GM21717 (cell line): Measurements from ENCODE around the gene NHLRC4.

ENCODE experiments used
- ATAC-seq: cut with Tn5 transposase; IDR thresholded peaks from one replicate; pipeline ENCODE4 v1.9.1; 2021; ENCODE audit warnings: mild to moderate bottlenecking, moderate library complexity; ENCODE audit not compliant: unreplicated experiment

The NHLRC4 gene

DNA sequence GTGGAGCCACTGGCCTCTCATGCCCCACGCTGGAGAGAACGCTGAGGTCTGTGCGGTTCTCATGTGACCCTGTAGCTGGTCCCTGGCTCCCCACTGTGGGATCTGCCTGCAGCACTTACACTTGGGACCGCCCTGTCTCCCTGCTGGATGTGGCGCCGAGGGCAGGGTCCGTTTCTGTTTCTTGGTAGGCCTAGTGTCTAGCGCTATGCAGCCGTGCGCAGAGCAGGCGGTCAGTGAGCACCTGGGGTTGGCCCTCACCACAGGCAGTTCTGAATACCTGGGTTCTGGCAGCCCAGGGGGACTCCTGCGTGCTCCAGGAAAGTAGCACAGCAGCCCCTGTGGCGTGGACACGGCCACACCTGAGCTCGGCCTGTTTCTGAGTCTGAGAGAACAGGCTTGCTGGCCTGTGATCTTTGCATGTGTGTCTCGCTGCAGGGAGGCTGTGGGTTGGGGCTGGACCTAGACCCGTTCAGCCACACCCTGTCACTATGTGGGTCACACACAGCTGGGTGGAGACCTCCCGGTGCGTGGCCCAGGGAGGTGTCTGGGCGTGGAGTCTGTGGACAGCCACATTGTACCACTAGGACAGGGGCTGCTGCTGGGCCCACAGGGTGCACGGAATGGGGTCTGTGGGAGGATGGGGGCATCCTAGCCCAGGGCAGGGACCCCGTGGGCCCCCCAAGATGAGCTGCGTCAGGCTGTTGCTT is 36.5 kb upstream of the NHLRC4 start:
- ATAC-seq, result no peak

DNA sequence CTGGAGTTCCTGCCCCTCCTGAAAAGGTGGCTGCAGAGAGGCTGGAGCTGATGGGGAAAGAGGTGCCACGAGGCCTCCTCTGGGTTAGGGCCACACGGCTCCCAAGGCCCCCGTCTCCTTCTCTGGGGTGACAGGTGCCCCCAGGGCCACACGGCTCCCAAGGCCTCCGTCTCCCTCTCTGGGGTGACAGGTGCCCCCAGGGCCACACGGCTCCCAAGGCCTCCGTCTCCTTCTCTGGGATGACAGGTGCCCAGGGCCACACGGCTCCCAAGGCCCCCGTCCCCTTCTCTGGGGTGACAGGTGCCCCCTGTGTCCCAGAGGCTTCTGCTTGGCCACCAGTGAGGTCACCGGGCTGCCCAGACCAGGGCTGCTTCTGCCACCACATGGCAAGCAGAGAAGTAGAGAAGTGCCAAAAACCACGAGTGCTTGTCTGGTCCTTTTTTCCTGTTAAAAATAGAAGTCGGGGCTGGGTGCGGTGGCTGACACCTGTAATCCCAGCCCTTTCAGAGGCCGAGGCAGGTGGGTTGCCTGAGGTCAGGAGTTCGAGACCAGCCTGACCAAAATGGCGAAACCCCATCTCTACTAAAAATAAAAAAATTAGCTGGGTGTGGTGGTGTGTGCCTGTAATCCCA is 35.2 kb upstream of the NHLRC4 start:
- ATAC-seq, result no peak

DNA sequence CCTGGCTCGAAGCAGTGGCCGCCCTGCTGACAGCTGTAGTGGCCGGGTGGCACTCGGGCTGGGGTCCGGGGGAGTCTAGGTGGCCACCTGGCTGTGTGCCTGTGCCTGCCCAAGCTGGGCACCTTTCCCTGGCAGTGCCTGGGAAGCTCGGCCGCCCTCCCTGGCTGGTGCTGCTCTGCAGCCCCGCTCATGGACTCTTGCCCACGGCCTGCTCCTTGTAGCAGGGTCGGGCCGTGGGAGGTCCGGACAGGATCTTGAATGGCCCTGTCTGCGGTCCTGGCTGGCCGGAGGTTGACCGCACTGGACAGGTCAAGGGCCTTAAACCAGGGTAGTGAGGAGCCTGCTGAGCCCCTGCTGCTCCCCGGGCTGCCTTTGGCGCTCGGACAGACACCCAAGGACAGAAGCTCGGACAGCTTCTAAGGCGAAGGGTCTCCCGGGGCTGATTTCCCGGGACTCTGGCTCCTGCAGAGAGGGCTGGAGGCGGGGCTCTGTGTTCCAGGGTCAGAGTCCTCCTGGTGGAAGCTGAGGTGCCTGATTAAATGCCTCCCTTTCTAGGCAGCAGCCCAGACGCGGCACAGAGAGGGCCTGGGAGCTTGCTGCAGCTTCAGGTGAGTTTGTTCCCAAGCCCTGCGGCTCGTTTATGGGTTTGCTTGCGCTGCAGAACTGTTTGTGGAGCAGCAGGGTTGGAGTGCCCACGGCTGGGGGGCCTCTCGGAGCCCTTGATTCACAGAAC is 33.2 kb upstream of the NHLRC4 start:
- ATAC-seq, result no peak

- ATAC-seq, result no peak
These were observed 32.7 kb upstream of the NHLRC4 start for GRCh38 chr16:534135-534534.

GRCh38 chr16:534856-535445 is 31.9 kb upstream of the NHLRC4 start:
- no peak for ATAC-seq

DNA sequence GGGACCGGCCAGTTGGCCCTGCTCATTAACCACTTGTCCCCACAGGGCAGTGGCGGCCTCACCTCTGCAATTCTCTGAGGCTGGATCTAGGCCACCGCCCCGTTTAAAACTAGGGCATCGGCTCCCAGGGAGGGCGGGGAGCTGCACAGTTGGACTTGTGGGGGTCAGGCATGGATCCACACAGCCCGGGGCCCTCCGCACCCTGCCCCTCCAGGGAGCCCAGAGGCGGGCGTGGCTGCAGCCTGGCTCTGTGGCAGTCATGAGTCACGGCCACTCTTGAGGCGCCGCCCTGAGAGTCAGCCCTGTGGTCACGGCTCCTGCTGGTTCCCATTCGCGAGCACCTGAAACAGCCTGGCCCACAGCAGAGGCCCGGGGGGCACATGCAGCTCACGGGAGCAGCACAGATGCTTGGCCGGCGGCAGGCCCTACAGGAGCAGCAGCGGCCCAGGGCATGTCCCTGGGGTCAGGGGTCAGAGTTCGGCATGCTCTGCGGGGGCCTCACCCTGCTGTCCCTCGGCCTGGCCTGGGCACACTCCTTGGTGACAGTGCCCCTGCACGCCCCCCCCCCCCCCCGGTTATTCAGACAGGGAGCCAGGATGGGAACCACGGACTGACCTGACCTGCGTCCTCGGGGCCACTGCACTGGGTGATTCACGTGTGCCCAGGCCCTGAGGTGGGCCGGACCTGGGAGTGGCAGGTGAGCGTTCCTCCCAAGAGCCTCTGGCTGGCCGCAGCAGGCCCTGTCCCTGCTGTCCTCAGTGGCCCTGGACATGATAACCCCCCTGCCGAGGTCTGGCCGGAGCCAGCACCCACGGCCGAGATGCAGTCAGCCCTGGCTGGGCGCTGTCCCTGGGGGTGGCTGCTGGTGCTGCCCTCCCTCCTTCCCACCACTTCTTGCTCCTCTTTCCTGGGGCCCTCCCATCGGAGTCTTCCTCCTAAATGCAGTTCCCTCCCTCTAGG is 31.1 kb upstream of the NHLRC4 start:
- no peak for ATAC-seq

GRCh38 chr16:536746-537145 is 30.1 kb upstream of the NHLRC4 start:
- ATAC-seq, result no peak

DNA sequence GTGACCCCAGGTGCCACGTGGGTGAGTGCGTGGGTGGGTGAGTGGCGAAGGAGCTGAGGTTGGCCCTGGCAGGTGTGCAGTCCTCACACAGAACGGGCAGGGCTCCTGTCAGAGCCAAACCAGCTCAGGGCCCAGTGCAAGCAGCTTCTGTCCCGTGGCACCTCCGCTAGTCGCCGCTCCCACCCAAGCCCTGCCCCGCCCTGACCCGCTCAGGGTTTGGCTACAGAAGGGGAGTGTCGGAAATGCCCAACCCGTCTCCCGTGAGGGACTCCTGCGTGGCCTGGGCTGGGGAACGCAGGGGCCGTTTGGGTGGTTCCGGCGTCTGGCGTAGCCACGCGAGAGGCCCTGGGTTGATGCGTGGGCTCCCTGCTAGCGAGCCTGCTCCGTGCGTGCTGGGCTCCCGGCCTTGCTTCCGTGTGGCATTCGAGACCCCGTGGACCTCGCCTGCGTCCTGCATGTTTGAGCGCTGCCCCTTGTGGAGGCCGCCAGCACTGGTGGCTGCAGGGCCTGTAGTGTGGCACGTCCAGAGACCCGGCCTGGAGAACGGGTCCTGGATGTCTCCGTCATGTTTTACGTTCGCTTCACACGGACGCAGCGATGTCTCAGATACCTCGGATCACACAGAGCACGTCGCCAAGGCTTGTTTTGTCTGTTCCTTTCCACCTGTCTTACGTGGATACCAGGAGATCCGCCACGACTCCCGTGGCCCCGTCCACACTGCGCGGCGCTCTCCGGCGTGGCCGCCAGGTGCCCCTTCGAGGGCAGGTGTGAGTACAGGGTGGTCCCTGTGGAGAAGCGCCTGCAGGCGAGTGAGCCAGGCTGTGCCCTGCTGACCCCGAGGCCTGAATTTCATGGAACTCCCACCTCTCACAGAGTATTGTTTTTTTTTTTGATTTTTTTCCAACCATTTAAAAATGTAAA is 29.1 kb upstream of the NHLRC4 start:
- no peak for ATAC-seq

DNA sequence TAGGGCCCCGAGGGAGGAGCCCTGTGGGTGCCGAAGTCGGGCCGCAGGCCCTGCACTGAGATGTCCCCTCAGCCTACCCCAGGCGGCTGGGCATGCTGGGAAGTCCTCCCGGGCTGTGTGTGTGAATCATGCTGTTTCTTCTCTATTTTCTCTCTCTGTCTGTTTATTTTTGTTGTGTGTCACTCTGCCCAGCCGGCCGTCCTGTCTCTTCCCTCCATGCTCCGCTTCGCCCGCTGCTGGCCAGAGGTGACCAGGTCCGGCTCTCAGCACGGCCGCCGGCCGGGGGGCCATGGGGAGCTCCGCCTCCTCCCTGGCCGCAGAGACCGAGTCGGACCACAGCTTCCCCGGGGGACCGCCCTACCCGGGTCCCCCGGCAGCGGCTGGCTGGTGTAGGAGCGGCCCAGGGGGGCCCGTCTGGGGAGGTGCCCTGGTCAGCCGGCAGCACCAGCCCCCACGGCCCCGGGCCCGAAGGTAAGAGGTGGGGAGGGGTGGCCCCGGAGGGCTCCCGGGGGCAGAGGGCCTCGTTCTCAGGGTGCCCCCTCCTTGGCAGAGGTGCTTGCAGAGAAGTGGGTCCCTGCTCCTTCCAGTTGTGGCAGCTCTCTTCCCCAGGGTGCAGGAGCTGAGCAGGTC is 26.8 kb upstream of the NHLRC4 start:
- ATAC-seq, result no peak

DNA sequence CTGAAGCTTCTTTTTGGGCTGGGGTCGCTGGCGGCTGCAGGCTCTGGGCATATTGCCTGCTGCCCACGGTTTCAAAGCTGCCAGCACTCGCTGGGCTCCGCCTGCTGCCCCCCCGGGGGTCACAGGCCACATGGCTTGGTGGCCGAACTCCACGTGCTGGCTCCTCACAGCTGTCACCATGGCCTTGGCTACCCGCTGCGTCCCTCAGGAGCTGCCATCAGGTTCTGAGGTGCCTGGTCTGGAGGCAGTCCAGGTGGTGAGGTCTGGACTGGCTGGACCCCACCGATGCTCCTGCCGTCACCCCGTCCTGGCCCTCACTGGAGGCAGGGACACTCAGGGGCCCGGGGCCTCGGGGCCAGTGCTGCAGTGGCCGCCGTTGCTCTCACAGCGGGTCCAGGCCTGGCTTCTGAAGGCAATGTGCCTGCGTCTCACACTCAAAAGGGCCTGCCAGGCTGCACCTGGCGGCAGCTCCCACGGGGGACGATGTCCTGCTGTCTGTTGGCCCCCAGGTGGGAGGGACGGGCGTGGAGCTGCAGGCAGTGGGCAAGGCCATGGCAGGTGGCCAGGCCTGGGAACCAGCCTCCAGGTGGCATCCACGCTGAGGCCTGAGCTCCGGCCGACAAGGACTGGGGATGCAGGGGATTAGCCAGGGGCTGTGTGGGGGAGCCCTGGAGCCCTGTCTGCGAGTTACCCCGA is 26.0 kb upstream of the NHLRC4 start:
- no peak for ATAC-seq

DNA sequence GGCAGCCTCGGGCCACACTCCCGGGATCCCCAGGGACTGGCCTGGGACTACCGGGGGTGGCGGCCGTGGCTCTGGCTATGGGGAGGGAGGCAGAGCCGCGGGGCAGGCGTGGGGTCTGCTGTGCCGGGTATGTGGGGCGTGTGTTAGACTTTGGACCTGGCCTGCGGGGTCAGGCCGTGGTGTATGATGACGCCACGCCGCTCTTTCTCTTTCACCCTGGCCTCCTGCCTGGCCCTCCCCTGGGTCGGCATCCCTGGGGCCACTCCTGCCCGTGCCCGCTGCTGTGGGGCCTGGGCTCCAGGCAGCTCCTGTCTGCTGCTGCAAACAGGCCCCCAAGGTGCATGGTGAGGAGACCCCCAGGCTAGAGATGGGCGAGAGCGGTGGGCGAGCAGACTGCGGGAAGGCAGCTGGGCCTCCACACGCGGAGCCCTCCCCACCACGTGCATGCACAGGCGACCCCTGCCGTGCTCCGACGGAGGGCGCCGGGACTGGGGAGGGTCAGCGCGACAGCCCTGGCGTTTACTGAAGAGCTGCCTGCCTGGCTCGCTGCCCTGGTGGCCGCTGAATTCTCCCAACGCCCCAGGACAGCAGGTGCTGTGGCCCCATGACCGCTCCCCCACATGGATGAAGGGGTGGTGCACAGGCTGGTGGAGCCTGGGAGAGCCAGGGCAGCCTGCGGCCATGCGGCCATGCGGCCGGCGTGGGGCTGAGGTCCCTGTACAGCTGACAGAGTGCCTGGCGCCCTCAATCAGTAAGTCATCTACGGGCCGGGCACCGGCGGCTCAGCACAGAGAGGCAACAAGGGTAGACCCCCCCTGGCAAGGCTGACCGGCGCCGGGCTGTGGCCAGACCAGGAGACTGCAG is 23.3 kb upstream of the NHLRC4 start:
- no peak for ATAC-seq

DNA sequence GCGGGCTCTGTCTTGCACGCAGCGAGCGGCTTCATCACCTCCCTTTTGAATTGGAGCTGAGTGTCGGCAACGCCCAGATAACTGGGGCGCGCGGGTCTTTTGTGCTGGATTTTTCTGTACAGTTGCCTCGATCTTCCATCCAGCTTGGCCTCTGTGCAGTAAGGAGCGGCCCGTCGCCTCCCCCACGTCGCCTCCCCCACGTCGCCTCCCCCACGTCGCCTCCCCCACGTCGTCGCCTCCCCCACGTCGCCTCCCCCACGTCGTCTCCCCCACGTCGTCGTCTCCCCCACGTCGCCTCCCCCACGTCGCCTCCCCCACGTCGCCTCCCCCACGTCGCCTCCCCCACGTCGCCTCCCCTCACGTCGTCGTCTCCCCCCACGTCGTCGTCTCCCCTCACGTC is 22.3 kb upstream of the NHLRC4 start:
- ATAC-seq, result no peak

DNA sequence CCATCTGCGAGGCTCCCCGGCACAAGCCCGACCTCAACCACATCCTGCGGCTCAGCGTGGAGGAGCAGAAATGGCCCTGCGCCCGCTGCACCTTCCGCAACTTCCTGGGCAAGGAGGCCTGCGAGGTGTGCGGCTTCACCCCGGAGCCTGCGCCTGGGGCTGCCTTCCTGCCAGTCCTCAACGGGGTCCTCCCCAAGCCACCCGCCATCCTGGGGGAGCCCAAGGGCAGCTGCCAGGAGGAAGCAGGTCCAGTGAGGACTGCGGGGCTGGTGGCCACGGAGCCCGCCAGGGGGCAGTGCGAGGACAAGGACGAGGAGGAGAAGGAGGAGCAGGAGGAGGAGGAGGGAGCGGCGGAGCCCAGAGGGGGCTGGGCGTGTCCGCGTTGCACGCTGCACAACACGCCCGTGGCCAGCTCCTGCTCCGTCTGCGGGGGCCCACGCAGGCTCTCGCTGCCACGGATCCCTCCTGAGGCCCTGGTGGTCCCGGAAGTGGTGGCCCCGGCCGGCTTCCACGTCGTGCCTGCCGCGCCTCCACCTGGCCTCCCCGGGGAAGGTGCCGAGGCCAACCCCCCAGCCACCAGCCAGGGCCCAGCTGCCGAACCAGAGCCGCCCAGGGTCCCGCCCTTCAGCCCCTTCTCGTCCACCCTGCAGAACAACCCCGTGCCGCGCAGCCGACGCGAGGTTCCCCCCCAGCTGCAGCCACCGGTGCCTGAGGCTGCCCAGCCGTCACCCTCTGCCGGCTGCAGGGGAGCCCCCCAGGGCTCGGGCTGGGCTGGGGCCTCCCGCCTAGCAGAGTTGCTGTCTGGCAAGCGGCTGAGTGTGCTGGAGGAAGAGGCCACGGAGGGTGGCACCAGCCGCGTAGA is 19.7 kb upstream of the NHLRC4 start:
- no peak for ATAC-seq

DNA sequence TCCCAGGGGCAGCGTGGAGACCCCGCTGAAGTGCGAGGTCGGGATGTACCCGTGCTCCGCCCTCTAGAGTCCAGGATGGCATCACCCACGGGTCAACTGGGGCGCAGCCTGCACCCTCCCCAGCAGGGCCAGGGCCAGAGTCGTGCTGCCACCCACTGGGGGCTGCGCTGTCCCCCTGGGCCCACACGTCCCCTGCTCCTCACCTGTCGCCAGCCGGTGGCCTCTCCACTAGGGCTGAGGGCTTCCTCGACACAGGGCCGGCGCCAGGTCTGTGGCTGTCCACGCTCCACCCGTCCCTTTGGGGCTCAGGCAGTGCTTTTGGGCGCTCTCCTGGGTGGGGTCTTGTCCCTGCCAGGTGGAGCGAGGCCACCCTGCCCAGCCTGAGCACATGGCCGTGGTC is 18.2 kb upstream of the NHLRC4 start:
- ATAC-seq, result no peak

GRCh38 chr16:549544-550263 is 17.1 kb upstream of the NHLRC4 start:
- ATAC-seq, result no peak

DNA sequence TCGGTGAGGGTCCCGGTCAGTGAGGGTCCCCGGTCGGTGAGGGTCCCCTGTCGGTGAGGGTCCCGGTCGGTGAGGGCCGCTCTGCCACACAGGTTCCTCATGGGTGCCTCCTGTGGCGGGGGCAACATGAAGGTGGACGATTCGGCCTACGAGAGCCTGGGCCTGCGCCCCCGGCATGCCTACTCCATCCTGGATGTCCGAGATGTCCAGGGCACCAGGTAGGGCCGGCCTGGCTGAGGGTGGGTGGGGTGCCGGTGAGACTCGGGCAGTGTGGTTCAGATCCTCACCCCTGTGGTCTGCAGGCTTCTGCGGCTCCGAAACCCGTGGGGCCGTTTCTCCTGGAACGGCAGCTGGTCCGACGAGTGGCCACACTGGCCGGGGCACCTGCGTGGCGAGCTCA is 15.6 kb upstream of the NHLRC4 start:
- no peak for ATAC-seq
